Hematopoietic multipotent progenitor cell treated with erythropoietin and hydrocortisone succinate and interleukin-3 and kit ligand, for 15 days (in vitro differentiated cells): ENCODE results near the gene ADGRF5.

Experiments
- DNase-seq: peaks from one replicate; pipeline ENCODE4 v3.0.0-alpha.2; 2015; ENCODE audit warnings: low spot score

Gene ADGRF5, protein sequence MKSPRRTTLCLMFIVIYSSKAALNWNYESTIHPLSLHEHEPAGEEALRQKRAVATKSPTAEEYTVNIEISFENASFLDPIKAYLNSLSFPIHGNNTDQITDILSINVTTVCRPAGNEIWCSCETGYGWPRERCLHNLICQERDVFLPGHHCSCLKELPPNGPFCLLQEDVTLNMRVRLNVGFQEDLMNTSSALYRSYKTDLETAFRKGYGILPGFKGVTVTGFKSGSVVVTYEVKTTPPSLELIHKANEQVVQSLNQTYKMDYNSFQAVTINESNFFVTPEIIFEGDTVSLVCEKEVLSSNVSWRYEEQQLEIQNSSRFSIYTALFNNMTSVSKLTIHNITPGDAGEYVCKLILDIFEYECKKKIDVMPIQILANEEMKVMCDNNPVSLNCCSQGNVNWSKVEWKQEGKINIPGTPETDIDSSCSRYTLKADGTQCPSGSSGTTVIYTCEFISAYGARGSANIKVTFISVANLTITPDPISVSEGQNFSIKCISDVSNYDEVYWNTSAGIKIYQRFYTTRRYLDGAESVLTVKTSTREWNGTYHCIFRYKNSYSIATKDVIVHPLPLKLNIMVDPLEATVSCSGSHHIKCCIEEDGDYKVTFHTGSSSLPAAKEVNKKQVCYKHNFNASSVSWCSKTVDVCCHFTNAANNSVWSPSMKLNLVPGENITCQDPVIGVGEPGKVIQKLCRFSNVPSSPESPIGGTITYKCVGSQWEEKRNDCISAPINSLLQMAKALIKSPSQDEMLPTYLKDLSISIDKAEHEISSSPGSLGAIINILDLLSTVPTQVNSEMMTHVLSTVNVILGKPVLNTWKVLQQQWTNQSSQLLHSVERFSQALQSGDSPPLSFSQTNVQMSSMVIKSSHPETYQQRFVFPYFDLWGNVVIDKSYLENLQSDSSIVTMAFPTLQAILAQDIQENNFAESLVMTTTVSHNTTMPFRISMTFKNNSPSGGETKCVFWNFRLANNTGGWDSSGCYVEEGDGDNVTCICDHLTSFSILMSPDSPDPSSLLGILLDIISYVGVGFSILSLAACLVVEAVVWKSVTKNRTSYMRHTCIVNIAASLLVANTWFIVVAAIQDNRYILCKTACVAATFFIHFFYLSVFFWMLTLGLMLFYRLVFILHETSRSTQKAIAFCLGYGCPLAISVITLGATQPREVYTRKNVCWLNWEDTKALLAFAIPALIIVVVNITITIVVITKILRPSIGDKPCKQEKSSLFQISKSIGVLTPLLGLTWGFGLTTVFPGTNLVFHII (N-terminal part only)

GRCh38 chr6:46921731-46922130, at the start of gene ADGRF5:
Gene ADGRF5, minus strand, starts transcription at chr6:46921938. Its CDS starts 15,176 bp downstream, at chr6:46906762.
- no peak for DNase-seq

GRCh38 chr6:46969206-46969605, 47.5 kb upstream of the ADGRF5 start:
- no peak for DNase-seq

- no peak for DNase-seq
Observed at GRCh38 chr6:46967826-46968349, 46.1 kb upstream of the ADGRF5 start.

DNA sequence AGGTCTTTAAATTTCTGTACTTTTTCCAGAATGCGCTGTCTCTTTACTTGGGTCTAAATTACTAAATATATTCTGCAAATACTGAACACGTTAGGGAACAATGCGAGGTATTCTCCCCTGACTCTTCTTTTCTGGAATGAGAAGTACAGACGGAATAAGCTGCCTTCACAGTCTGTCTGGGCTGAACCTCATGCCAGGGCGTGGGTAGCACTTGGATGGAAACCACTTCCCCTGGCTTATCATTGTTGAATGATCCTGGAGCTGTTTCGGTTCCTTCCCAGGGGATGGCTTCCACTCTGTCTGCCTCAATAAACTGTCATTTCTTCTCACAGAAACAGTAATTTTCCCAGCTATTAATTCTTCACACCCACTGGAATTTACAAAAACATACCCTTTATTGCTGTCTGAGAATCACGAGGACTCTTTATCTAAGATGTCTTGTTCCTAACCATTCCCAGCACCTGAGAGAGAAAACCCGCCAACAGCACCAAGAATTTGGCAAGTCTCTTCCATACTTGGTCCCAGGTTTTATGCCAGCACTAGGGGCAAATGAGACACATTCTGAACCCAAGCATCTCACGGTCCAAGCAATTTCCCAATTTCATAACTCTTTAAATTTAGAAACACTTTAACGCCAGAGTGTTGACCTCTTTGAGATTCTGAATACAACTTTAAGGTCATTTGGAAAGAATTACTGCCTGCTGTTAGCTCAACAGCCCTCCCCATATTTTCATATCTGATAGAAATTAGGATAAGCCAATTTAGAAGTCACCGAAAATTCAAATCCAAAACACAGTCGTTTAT, 43.2 kb upstream of the ADGRF5 start:
- DNase-seq: no peak

GRCh38 chr6:46963626-46964025, 41.9 kb upstream of the ADGRF5 start:
- DNase-seq: no peak

GRCh38 chr6:46963039-46963438, 41.3 kb upstream of the ADGRF5 start:
- no peak for DNase-seq

DNA sequence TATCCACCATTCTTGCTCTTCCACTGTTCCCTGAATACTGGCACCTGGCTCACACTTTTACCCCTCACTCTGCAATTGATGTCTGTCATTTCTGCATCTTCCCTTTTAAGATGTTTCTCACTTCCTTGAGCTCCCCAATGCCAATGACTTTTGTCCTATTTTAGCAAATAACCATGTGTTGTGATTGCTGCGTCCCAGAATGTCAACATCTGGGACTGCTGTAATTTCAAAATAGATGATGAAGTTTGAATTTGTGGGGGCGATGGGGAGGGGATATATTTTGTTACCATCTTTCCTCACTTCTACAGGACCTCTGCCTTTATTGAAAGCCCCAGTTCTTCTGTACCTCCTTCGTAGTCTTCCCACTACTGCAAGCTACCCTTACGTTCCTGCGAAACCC, 40.0 kb upstream of the ADGRF5 start:
- no peak for DNase-seq

- no peak for DNase-seq
Observed at GRCh38 chr6:46961232-46961631, 39.5 kb upstream of the ADGRF5 start.

DNA sequence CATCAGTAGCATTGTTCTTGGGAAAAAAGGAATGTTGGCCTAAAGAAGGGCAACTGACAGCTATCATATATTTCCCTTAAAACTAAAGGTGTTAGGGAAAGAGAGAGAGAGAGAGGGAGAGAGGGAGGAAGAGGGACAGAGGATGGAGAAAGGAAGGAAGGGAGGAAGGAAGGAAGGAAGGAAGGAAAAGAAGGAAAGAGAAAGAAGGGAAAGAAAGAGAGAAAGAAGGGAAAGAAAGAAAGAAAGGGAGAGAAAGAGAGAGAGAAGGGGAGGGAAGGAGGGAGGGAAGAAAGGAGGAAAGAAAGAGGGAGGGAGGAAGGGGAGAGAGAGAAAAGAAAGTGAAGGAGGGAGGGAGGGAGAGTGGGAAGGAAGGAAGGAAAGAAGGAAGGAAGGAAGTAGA, 37.7 kb upstream of the ADGRF5 start:
- DNase-seq: no peak

DNA sequence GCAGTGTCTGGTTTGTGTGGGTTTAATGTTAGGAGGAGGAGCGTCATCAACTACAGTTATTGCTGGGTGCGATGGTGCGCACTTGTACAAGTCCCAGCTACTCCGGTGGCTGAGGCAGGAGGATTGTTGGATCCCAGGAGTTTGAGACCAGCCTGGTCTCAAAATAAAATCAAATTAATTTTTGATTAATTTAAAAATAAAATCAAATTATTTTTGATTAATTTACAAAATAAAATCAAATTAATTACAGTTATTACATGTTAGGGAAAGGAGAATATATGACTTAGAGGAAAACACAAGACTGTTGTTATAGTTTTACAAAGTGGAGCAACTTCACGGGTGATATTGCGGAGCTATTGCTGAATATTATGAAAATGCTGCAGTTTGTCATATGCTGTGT, 34.7 kb upstream of the ADGRF5 start:
- DNase-seq: no peak

GRCh38 chr6:46954837-46955451, 33.2 kb upstream of the ADGRF5 start:
- no peak for DNase-seq

DNA sequence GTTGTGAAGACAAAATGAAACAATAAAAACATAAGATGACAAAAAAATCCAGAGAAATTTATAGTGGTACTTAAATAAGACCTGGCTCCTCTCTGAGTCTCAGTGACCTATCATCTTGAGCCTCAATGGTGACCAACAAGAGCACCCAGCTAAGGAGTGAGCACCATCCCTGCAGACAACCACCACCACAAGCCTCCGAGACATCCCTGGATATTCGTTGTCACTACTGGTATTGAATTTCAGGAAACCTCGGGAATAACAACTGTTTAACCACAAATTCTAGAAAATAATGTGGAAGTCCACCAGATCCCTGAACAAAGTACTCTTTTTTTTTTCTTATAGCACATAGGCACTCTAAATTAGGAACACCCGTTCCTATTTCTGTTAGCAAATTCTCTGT, 32.2 kb upstream of the ADGRF5 start:
- no peak for DNase-seq

DNA sequence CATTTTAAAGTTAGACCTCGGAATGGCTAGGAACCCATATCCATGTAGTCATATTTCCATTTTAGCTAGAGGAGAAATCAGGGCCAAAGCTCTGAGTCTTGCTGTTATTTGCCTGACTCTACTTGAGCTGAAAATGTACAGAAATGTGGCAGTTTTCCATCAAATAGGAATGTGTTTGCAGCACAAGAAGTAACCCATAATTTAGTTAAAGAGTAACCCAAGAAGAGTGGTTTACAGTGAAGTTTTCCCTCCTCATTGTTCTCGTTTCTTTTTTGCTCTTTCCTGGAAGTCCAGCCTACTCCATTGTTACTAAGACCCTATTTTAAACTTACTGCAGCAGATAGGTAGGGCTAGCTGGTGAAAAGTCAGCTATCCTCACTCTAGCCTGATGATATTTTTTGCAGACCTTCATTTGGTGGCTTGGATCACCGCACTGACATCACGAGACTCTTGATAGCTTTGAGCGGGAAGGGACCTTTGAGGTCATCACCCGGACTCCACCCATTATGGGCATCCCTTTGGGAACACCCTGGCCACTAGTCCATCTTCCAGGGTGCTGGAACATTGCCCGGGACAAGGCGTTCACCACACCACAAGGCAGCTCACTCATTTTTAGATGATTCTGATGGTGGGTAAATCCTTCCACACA, 28.0 kb upstream of the ADGRF5 start:
- DNase-seq: no peak

DNA sequence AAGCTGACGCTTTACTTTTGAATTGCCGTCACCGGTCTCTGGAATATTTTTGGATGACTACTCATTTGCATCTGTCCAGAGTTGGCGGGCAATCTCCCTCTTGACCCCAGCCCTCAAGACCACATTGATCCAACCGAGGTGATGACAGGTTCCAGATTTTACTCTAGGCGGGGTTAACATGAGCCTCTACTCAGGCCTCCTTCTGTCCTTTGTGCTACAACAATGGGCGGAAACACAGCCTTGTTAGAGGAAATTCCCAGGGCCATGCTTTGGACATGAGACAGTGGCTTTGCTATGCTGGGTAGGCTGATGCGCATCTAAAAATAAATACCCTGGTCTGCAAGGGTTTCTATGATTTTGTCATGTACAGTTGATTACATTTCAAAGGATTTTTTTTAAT, 27.0 kb upstream of the ADGRF5 start:
- no peak for DNase-seq

DNA sequence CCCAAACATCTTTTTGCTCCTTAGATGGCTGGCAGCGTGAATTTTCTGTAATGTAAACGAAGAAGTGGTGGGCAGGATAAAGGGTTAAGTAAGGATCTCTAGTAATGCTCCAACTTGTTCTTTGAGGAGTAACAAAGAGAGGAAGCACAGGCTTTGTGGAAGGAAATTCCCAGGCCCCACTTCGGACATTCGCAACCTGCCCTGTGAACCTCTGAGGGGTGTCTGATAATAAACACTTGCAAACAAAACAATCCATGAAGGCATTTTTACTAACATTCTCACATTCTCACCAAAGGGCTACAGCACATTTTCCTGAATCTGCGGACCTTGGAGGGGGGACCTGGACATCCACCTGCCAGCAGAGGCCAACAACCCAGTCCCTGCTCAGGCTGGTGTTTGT, 25.8 kb upstream of the ADGRF5 start:
- no peak for DNase-seq

DNA sequence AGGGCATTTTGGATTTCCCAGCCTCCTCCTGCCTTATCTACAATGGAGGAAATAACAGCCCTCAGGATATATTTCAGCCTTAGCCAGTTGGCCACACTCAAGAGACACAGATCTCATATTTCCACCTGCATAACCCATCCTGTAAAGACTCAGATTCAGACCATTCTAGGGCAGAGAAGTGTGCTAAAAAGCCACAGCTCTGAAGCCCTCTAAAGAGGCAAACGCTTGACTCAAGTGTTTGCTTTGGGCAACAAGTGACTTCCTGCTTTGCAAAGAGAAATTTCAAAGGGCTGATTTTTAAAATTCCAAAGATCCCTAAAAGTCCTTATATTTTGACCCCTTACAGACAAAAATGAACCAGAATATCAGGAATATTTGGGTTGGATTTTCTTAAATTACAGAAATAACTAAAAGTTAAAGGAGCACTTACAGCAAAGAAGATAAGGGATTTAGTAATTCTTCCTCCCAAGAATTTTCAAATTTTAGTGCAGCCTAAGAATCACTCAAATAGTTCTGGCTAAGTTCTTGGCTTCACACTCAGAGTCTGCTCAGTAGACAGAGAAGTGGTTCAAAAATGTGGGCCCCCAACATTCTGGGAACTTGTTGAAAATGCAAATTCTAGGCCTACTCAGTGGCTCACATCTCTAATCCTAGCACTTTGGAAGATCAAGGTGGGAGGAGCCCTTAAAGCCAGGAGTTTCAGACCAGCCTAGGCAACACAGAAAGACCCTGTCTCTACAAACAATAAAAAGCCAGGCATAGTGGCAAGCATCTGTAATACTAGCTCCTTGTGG, 18.9 kb upstream of the ADGRF5 start:
- DNase-seq: no peak

DNA sequence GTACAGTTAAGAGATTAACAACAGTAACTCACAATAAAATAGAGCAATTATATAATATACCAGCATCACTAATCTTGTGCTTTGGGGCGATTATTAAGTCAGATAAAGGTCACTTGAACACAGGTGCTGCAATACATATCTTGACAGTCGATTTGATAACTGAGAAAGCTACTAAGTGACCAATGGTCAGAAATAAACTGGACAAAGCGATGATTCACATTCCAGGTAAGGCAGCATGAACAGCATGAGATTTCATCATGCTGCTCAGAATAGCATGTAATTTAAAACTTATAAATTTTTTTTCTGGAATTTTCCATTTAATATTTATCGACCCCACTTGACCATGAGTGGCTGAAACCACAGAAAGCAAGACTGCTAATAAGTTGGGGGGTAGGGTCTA, 15.9 kb upstream of the ADGRF5 start:
- no peak for DNase-seq

DNA sequence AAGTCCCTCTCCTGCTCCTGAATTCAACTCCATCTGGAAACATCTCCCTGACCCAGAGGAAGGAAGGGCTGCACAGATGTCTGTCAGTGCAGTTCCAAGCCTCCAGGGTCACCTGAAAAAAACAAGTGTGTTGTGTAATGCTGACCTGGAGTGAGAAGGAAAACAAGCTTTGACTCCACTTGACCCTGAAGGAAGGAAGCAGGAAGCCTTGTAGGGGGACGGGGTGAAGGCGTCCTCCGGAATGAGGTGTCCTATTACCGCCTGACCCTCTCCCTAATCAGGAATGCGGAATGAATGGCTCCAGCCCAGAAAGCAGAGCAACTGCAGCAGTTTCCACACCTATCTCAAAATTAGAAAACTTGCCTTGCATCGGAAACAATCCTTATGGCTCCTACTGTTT, 13.9 kb upstream of the ADGRF5 start:
- DNase-seq: no peak

GRCh38 chr6:46933751-46934150, 12.0 kb upstream of the ADGRF5 start:
- no peak for DNase-seq
